ENCODE results near the gene CDS2. TPM values are rescaled to one million over a fixed set of nuclear protein-coding genes. Genes with fewer than 3 reads are reported as not detected.

The CDS2 gene
- total RNA-seq, 1 experiment from 2014 or later, result 37.5 TPM

DNA sequence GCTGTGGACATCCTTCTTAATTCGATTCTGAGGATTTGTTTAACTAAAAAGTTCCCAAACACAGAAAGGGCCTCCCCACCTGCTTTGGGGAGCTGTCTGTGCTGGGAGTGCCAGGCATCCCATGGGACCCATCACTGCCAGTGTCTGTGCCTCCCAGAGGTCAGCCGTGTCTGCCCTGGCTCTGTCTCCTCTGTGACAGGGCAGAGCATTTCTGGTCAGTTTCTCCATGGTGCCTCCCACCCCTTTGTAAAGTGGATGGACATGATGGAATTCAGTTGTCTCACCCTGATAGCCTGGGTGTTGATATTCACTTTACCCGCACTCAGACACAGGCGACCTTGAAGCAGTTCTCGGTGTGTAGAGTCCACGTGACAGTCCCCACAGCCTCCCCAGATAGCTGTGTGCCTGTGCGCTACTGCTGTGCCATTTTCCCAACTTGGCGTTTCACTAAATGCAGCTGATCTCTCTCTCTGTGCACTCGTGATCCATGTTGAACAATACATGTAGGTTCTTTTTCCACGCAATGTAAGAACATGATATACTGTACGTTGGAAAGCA lies 70.5 kb downstream of the CDS2 start:
- no peak for TF ChIP-seq EGR1 (IDR thresholded peaks at IDR 0.05; ENCODE audit: low read depth)
- TF ChIP-seq EZH2 (IDR thresholded peaks at IDR 0.05), result no peak
- TF ChIP-seq, protein P1, sequence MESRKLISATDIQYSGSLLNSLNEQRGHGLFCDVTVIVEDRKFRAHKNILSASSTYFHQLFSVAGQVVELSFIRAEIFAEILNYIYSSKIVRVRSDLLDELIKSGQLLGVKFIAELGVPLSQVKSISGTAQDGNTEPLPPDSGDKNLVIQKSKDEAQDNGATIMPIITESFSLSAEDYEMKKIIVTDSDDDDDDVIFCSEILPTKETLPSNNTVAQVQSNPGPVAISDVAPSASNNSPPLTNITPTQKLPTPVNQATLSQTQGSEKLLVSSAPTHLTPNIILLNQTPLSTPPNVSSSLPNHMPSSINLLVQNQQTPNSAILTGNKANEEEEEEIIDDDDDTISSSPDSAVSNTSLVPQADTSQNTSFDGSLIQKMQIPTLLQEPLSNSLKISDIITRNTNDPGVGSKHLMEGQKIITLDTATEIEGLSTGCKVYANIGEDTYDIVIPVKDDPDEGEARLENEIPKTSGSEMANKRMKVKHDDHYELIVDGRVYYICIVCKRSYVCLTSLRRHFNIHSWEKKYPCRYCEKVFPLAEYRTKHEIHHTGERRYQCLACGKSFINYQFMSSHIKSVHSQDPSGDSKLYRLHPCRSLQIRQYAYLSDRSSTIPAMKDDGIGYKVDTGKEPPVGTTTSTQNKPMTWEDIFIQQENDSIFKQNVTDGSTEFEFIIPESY (IDR thresholded peaks at IDR 0.05; ENCODE audit: extremely low read depth, insufficient replicate concordance, low read length), result no peak
- TF ChIP-seq POLR2A (IDR thresholded peaks at IDR 0.05; ENCODE audit: borderline replicate concordance, extremely low read depth, insufficient read depth, insufficient read length), result no peak
- TF ChIP-seq CEBPB (IDR thresholded peaks at IDR 0.05; ENCODE audit: low read depth), result no peak
- TF ChIP-seq YY1 (IDR thresholded peaks at IDR 0.05; ENCODE audit: extremely low read depth, insufficient replicate concordance, low read depth, low read length), result no peak
- TF ChIP-seq FOSL1 (IDR thresholded peaks at IDR 0.05; ENCODE audit: low read depth), result no peak
- no peak for TF ChIP-seq SP1 (IDR thresholded peaks at IDR 0.05; ENCODE audit: low read depth)
- TF ChIP-seq POLR2AphosphoS5 (IDR thresholded peaks at IDR 0.05; ENCODE audit: low read depth, low read length), result no peak
- BruUV-seq (replicated peaks), result no TSS peak
- Histone ChIP-seq H3K9me3 (ENCODE audit: control insufficient read depth in 1 of 2, insufficient read depth in 1 of 2, low read depth in 1 of 2, low read length in 2 of 2) (no peaks in the 10 kb centered on the region), H3K4me1 (ENCODE audit: control insufficient read depth in 1 of 2, insufficient read depth in 2 of 2, low read length in 2 of 2) (no peaks in the 10 kb centered on the region), H3K36me3 (ENCODE audit: control insufficient read depth in 1 of 2, insufficient read depth in 2 of 2, low read length in 2 of 2) (no peaks in the 10 kb centered on the region), H3K27me3 (ENCODE audit: insufficient read depth, low read length) (no peaks in the 10 kb centered on the region), H3K4me2 (ENCODE audit: low read length) (no peak overlapping the region), H2AFZ (ENCODE audit: low read depth, low read length, poor library complexity, severe bottlenecking) (no peak overlapping the region), H3K79me2 (ENCODE audit: insufficient read depth, low read length) (no peaks in the 10 kb centered on the region), H4K20me1 (ENCODE audit: insufficient read depth) (no peaks in the 10 kb centered on the region), H3K27ac (ENCODE audit: low read depth, low read length) (no peak overlapping the region), H3K4me3 (replicated peaks in 1 of 2; ENCODE audit: low read depth in 1 of 2, low read length in 2 of 2) (no peak overlapping the region), H3K9me2 (ENCODE audit: insufficient read depth) (no peaks in the 10 kb centered on the region), H3K9ac (ENCODE audit: low read length) (no peak overlapping the region)
- no peak for DNase-seq (ENCODE audit: low read depth, low spot score)
- intact Hi-C loops (cut with micrococcal nuclease), result no loop called here
- POLR2A ChIA-PET, result no interaction called here
- RAD21 ChIA-PET (ENCODE audit: low non-redundant PET in 1 of 2, low total read pairs in 2 of 2, uncharacterized antibody in 2 of 2, unreplicated experiment in 2 of 2), result interaction anchor here in 1 of 2 experiments (0.7 kb wide), 1 partner anchor 17 kb away, joined by 3 read pairs; no protein-coding TSS in a partner anchor
- CTCF ChIA-PET, result no interaction called here
- no peak for ATAC-seq
